Measurements from ENCODE around the gene EPOP. TPM values are rescaled to one million over a fixed set of nuclear protein-coding genes. Genes with fewer than 3 reads are reported as not detected.

EPOP gene
- 1.2 and 2.2 TPM in 2 replicates for total RNA-seq

DNA sequence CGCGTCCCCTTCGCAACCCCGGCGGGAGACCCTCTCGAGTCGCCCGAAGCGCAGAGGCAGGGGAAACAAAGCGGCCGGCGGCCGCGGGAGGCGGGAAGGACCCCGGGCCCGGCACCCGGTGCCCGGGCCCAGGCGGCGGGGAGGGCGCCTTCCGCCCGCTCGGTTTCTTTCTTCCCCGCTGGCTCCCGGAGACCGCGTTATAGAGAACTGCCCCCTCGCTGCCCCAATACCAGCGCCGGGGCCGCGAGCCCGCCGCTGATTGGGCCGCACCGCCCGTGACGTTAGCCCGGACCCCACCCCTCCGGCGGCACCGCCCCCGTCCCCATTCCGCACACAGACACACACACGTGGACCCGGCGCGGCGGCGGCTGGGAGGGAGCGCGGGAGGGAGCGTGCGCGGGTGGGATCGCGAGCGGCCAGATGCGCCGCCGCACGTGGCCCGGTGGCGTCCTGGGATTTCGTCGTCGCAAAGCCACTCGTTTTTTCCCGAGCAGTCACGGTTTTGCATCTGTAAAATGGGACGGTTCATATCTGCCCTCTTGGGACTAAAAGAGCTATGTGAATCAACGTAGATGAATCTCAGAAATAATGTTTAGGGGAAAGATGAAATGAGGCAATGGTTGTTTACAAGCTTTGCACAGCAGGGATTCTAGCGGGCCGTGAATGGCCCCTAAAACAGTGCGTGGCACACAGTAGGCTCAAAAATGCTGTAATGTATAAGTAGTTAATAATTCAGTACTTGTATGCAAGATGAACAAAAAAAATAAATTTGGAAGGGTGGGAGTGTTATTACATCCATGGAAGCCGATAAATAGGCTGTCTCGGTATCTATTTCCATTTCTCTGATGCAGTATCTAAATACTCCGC is at the start of gene EPOP:
Gene EPOP, minus strand, starts transcription at position 209 of the 867 bp plus-strand sequence. CDS start 462 bp downstream, outside the sequence.
- Histone ChIP-seq H3K4me1 (ENCODE audit: insufficient read depth, low read length) (peaks cover 8% of the 10 kb centered on the region), H3K4me3 (ENCODE audit: insufficient read depth, low read length) (peak within 1 kb of the TSS; percentile 66), H4K20me1 (ENCODE audit: insufficient read depth, low read length) (no peaks in the 10 kb centered on the region), H3K27ac (ENCODE audit: low read depth, low read length) (no peak within 1 kb of the TSS), H3K36me3 (ENCODE audit: insufficient read depth, low read length) (no peaks in the 10 kb centered on the region), H3K27me3 (ENCODE audit: insufficient read depth, low read length) (peaks cover 42% of the 10 kb centered on the region), H3K9me3 (ENCODE audit: low read depth, low read length) (no peaks in the 10 kb centered on the region), H3K4me2 (ENCODE audit: insufficient read depth, low read length) (peak within 1 kb of the TSS; percentile 78), H3K79me2 (ENCODE audit: insufficient read depth, low read length) (no peaks in the 10 kb centered on the region), H2AFZ (ENCODE audit: low read length) (peak within 1 kb of the TSS; percentile 22)
- no peak for TF ChIP-seq CTCF (IDR thresholded peaks at IDR 0.05; ENCODE audit: extremely low read depth, low read depth, low read length)
- DNase-seq (ENCODE audit: insufficient read length, low spot score, missing footprints), result peak; percentile 99

DNA sequence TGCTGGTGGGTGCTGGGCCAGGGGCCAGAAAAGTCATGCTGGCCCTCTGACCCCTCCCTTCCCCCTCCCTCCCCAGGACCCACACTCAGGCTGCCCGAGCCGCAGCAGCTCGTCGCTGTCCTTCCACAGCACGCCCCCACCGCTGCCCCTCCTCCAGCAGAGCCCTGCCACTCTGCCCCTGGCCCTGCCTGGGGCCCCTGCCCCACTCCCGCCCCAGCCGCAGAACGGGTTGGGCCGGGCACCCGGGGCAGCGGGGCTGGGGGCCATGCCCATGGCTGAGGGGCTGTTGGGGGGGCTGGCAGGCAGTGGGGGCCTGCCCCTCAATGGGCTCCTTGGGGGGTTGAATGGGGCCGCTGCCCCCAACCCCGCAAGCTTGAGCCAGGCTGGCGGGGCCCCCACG is 47.0 kb upstream of the EPOP start:
- Histone ChIP-seq H4K20me1 (ENCODE audit: insufficient read depth, low read length) (no peaks in the 10 kb centered on the region), H3K9me3 (ENCODE audit: low read depth, low read length) (no peaks in the 10 kb centered on the region), H3K36me3 (ENCODE audit: insufficient read depth, low read length) (peaks cover 33% of the 10 kb centered on the region), H3K79me2 (ENCODE audit: insufficient read depth, low read length) (no peaks in the 10 kb centered on the region), H3K27ac (ENCODE audit: low read depth, low read length) (no peak overlapping the region), H2AFZ (ENCODE audit: low read length) (no peak overlapping the region), H3K4me3 (ENCODE audit: insufficient read depth, low read length) (no peak overlapping the region), H3K4me2 (ENCODE audit: insufficient read depth, low read length) (no peak overlapping the region), H3K27me3 (ENCODE audit: insufficient read depth, low read length) (no peaks in the 10 kb centered on the region), H3K4me1 (ENCODE audit: insufficient read depth, low read length) (no peaks in the 10 kb centered on the region)
- TF ChIP-seq CTCF (IDR thresholded peaks at IDR 0.05; ENCODE audit: extremely low read depth, low read depth, low read length), result no peak
- DNase-seq (ENCODE audit: insufficient read length, low spot score, missing footprints), result no peak

DNA sequence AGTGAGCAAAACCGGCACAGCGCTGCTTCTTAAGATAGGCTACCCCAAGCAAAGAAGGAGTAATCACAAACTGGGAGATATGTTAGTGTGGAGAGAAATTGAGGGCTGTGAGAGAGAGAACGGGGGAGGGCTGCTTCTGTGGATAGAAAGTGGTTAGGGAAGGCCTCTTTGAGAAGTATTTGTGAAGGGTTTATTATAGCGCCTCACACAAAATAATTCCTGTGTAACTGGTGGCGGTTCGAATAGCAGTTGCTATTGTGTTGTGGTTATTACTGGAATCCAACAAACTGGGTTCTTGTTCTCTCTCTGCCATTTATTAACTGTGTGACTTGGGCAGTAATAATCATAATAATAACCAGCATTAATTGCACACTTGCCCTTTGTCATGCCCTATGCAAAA is 46.2 kb upstream of the EPOP start:
- DNase-seq (ENCODE audit: insufficient read length, low spot score, missing footprints), result no peak
- TF ChIP-seq CTCF (IDR thresholded peaks at IDR 0.05; ENCODE audit: extremely low read depth, low read depth, low read length), result no peak
- H3K4me1 ChIP-seq (ENCODE audit: insufficient read depth, low read length), result no peaks in the 10 kb centered on the region
- H3K9me3 ChIP-seq (ENCODE audit: low read depth, low read length), result no peaks in the 10 kb centered on the region
- H3K79me2 ChIP-seq (ENCODE audit: insufficient read depth, low read length), result no peaks in the 10 kb centered on the region
- no peak overlapping the region for H3K27ac ChIP-seq (ENCODE audit: low read depth, low read length)
- H4K20me1 ChIP-seq (ENCODE audit: insufficient read depth, low read length), result no peaks in the 10 kb centered on the region
- no peaks in the 10 kb centered on the region for H3K27me3 ChIP-seq (ENCODE audit: insufficient read depth, low read length)
- no peak overlapping the region for H2AFZ ChIP-seq (ENCODE audit: low read length)
- H3K36me3 ChIP-seq (ENCODE audit: insufficient read depth, low read length), result peaks cover 35% of the 10 kb centered on the region
- H3K4me3 ChIP-seq (ENCODE audit: insufficient read depth, low read length), result no peak overlapping the region
- H3K4me2 ChIP-seq (ENCODE audit: insufficient read depth, low read length), result no peak overlapping the region

GRCh38 chr17:38719943-38720641 is 45.3 kb upstream of the EPOP start:
- H3K27me3 ChIP-seq (ENCODE audit: insufficient read depth, low read length), result no peaks in the 10 kb centered on the region
- no peak for DNase-seq (ENCODE audit: insufficient read length, low spot score, missing footprints)
- H3K4me1 ChIP-seq (ENCODE audit: insufficient read depth, low read length), result no peaks in the 10 kb centered on the region
- no peak overlapping the region for H3K4me3 ChIP-seq (ENCODE audit: insufficient read depth, low read length)
- H3K36me3 ChIP-seq (ENCODE audit: insufficient read depth, low read length), result peaks cover 36% of the 10 kb centered on the region
- H3K9me3 ChIP-seq (ENCODE audit: low read depth, low read length), result no peaks in the 10 kb centered on the region
- H3K79me2 ChIP-seq (ENCODE audit: insufficient read depth, low read length), result no peaks in the 10 kb centered on the region
- no peak overlapping the region for H3K4me2 ChIP-seq (ENCODE audit: insufficient read depth, low read length)
- no peak overlapping the region for H2AFZ ChIP-seq (ENCODE audit: low read length)
- no peak for TF ChIP-seq CTCF (IDR thresholded peaks at IDR 0.05; ENCODE audit: extremely low read depth, low read depth, low read length)
- no peak overlapping the region for H3K27ac ChIP-seq (ENCODE audit: low read depth, low read length)
- H4K20me1 ChIP-seq (ENCODE audit: insufficient read depth, low read length), result no peaks in the 10 kb centered on the region
